Endothelial cell of umbilical vein (primary cell): ENCODE results near the gene DSCAML1. TPM values are rescaled to one million over a fixed set of nuclear protein-coding genes. Genes with fewer than 3 reads are reported as not detected.

ENCODE experiments used
- BruUV-seq: library from RNA; stranded (reverse); fragments of 400-500 nt; replicated peaks from 2 replicates; lab custom pipeline; 2021; lab: Mats Ljungman, UMichigan
- CTCF ChIA-PET: fragments of 300-600, 350-600 bp; sonication (Branson Sonifier 250); formaldehyde crosslinking; loops from one replicate; lab custom pipeline; 2021; ENCODE audit warnings: antibody characterized with exemption, inconsistent platforms; lab: Charles Lee
- POLR2A ChIA-PET: fragments of 300-600, 350-600 bp; sonication (Branson Sonifier 250); formaldehyde crosslinking; loops from one replicate; lab custom pipeline; 2021; ENCODE audit warnings: antibody characterized with exemption, inconsistent platforms; lab: Charles Lee
- DNase-seq: peaks from one replicate; pipeline ENCODE4 v3.0.0-alpha.2; 2011; ENCODE audit warnings: low read depth, low spot score
- FAIRE-seq: peaks from 2 replicates; lab custom pipeline; 2011; peaks lifted over from hg19 to GRCh38; lab: Jason Lieb, UNC
- H2AFZ ChIP-seq: 2 replicates; pipeline ENCODE4 v1.6.0; 2012; ENCODE audit warnings: low read depth, low read length, control low read depth, inconsistent platforms
- H3K27ac ChIP-seq: 2 replicates; pipeline ENCODE4 v1.5.1; 2011; ENCODE audit warnings: low read depth, mild to moderate bottlenecking, control low read depth, low read length, moderate library complexity; ENCODE audit not compliant: insufficient read depth
- H3K27me3 ChIP-seq, 2 experiments: 2 replicates each; pipeline versions ENCODE4 v1.6.0 to v1.6.1; 2011; ENCODE audit warnings: low read length in 2 of 2, mixed read lengths in 1 of 2; ENCODE audit not compliant: control insufficient read depth in 2 of 2, insufficient read depth in 2 of 2
- H3K36me3 ChIP-seq, 2 experiments: 2 replicates in 1 of 2; 3 replicates in 1 of 2; pipeline ENCODE4 v1.5.1; 2011; ENCODE audit warnings: low read length in 2 of 2, mild to moderate bottlenecking in 1 of 2, moderate library complexity in 1 of 2; ENCODE audit not compliant: control insufficient read depth in 2 of 2, insufficient read depth in 2 of 2; ENCODE audit errors: extremely low read depth in 1 of 2
- H3K4me1 ChIP-seq: 3 replicates; pipeline ENCODE4 v1.5.1; 2011; ENCODE audit warnings: mild to moderate bottlenecking, low read length; ENCODE audit not compliant: control insufficient read depth, insufficient read depth; ENCODE audit errors: extremely low read depth
- H3K4me2 ChIP-seq: 2 replicates; pipeline ENCODE4 v1.6.1; 2011; ENCODE audit warnings: low read length, control low read depth, mixed read lengths; ENCODE audit not compliant: insufficient read depth
- H3K4me3 ChIP-seq, 3 experiments: fragments of 200-600 bp in 1 of 3; sonication (generic), shearing (Covaris generic) in 1 of 3; replicated peaks in 1 of 3; 2 replicates each; pipeline ENCODE4 v1.5.1; 2011 to 2016; ENCODE audit warnings: control low read depth in 3 of 3, low read length in 3 of 3, mild to moderate bottlenecking in 2 of 3, inconsistent platforms in 1 of 3, low read depth in 1 of 3, moderate library complexity in 1 of 3; ENCODE audit not compliant: insufficient read depth in 1 of 3
- H3K79me2 ChIP-seq: 2 replicates; pipeline ENCODE4 v1.6.0; 2012; ENCODE audit warnings: low read length, inconsistent platforms; ENCODE audit not compliant: control insufficient read depth, insufficient read depth
- H3K9ac ChIP-seq: replicated peaks from 2 replicates; pipeline ENCODE3; 2011; ENCODE audit warnings: low read length, control low read depth; ENCODE audit not compliant: insufficient read depth; ENCODE audit errors: extremely low read depth
- H3K9me1 ChIP-seq: replicated peaks from 3 replicates; pipeline ENCODE4 v1.6.0; 2011; ENCODE audit warnings: mild to moderate bottlenecking, low read length; ENCODE audit not compliant: control insufficient read depth, insufficient read depth; ENCODE audit errors: extremely low read depth
- H3K9me3 ChIP-seq: replicated peaks from 2 replicates; pipeline ENCODE4 v1.5.1; 2012; ENCODE audit warnings: low read length, inconsistent platforms; ENCODE audit not compliant: control insufficient read depth, insufficient read depth
- H4K20me1 ChIP-seq: replicated peaks from 2 replicates; pipeline ENCODE3; 2011; ENCODE audit warnings: mild to moderate bottlenecking, low read length; ENCODE audit not compliant: control insufficient read depth, insufficient read depth; ENCODE audit errors: extremely low read depth
- CTCF ChIP-seq, 2 donors: IDR thresholded peaks; 1 replicate in 1 of 2; 2 replicates in 1 of 2; pipeline ENCODE4 v1.5.1; 2011; ENCODE audit warnings: low read length in 2 of 2, mild to moderate bottlenecking in 2 of 2, moderate library complexity in 2 of 2, control low read depth in 1 of 2, inconsistent platforms in 1 of 2, low read depth in 1 of 2; ENCODE audit not compliant: insufficient read depth in 1 of 2; ENCODE audit errors: extremely low read depth in 1 of 2
- EZH2 ChIP-seq: IDR thresholded peaks from 2 replicates; pipeline ENCODE4 v1.6.1; 2012; ENCODE audit warnings: borderline replicate concordance, low read depth, mild to moderate bottlenecking, moderate library complexity, low read length, inconsistent platforms; ENCODE audit not compliant: severe bottlenecking
- FOS ChIP-seq: IDR thresholded peaks from 2 replicates; pipeline ENCODE4 v1.6.1; 2011; ENCODE audit warnings: mild to moderate bottlenecking, low read length, moderate library complexity, borderline replicate concordance; ENCODE audit not compliant: insufficient read depth
- GATA2 ChIP-seq: IDR thresholded peaks from 2 replicates; pipeline ENCODE4 v1.7.0; 2011; ENCODE audit warnings: low read depth, mild to moderate bottlenecking, moderate library complexity, mixed read lengths, low read length; ENCODE audit not compliant: insufficient read length, insufficient read depth
- JUN ChIP-seq: IDR thresholded peaks from 2 replicates; pipeline ENCODE4 v1.6.1; 2011; ENCODE audit warnings: borderline replicate concordance, low read depth; ENCODE audit not compliant: insufficient read length, insufficient read depth
- MAX ChIP-seq: IDR thresholded peaks from 2 replicates; pipeline ENCODE4 v1.6.1; 2011; ENCODE audit not compliant: insufficient read depth, insufficient read length
- MYC ChIP-seq: IDR thresholded peaks from one replicate; pipeline ENCODE4 v1.6.1; 2011; ENCODE audit warnings: mild to moderate bottlenecking, low read depth, low read length
- POLR2A ChIP-seq: IDR thresholded peaks from 2 replicates; pipeline ENCODE4 v1.6.1; 2012; ENCODE audit warnings: low read depth, mild to moderate bottlenecking, control low read depth, low read length
- POLR2AphosphoS5 ChIP-seq: IDR thresholded peaks from 2 replicates; pipeline ENCODE4 v1.6.1; 2012; ENCODE audit warnings: low read depth, mild to moderate bottlenecking, control low read depth, low read length, moderate library complexity; ENCODE audit not compliant: insufficient read depth
- dilution Hi-C: fragments of 300-500 bp; cut with MboI; formaldehyde crosslinking; loops from one replicate; pipeline ENCODE4 v1.15.0; 2019; ENCODE audit warnings: low sequenced_read_pairs; ENCODE audit not compliant: extremely low pct_ligation_motif_present
- intact Hi-C: fragments of 100-400 bp; cut with micrococcal nuclease; formaldehyde crosslinking; loops from one replicate; pipeline ENCODE4 v1.10.0; 2022
- polyA plus RNA-seq, 4 experiments: library from polyadenylated mRNA; depleted of rRNA in 3 of 4; stranded (reverse) in 3 of 4; unstranded in 1 of 4; fragments of >200 nt; gene quantifications; 2 replicates each; pipeline versions ENCODE4 v1.2.1 to v1.2.3, GENCODE V29; 2011 to 2012; ENCODE audit warnings: missing spikeins in 1 of 4
- total RNA-seq: library from RNA; stranded (reverse); gene quantifications from 2 replicates; pipeline ENCODE4 v1.2.3, GENCODE V29; 2021

DSCAML1 gene
- total and polyA plus RNA-seq, 2 donors (not counting 3 experiments of a cell fraction or from before 2014, with no cell fraction given): not detected

- H3K9ac ChIP-seq: no peak overlapping the region
- TF ChIP-seq MAX: no peak
- TF ChIP-seq GATA2: no peak
- TF ChIP-seq POLR2AphosphoS5: no peak
- TF ChIP-seq POLR2A: no peak
- no peak for TF ChIP-seq EZH2
- no peak for TF ChIP-seq JUN
- no peak for TF ChIP-seq MYC
- TF ChIP-seq FOS: no peak
- no peak for TF ChIP-seq CTCF (IDR thresholded peaks at IDR 0.05; ENCODE audit: extremely low read depth in 1 of 2, insufficient read depth in 1 of 2, low read depth in 1 of 2, low read length in 2 of 2)
- BruUV-seq: no TSS peak
- H3K9me3 ChIP-seq: no peaks in the 10 kb centered on the region
- H3K4me2 ChIP-seq: no peak overlapping the region
- no peak for DNase-seq
- H3K4me3 ChIP-seq: no peak overlapping the region
- H4K20me1 ChIP-seq: no peaks in the 10 kb centered on the region
- intact Hi-C loops: no loop called here
- no peak overlapping the region for H2AFZ ChIP-seq
- no peaks in the 10 kb centered on the region for H3K36me3 ChIP-seq
- no peak overlapping the region for H3K27ac ChIP-seq
- no peaks in the 10 kb centered on the region for H3K27me3 ChIP-seq
- H3K4me1 ChIP-seq: no peaks in the 10 kb centered on the region
- no peaks in the 10 kb centered on the region for H3K79me2 ChIP-seq
- dilution Hi-C loops: no loop called here
- H3K9me1 ChIP-seq: no peaks in the 10 kb centered on the region
- CTCF ChIA-PET: interaction anchor here (1.5 to 2.2 kb wide), 2 partner anchors 14 to 87 kb away, joined by 5 to 7 read pairs; no protein-coding TSS in a partner anchor
- POLR2A ChIA-PET: no interaction called here
- no peak for FAIRE-seq
These were observed 283.4 kb downstream of the DSCAML1 start for GRCh38 chr11:117513666-117514065.
